Hepatocyte (in vitro differentiated cells): ENCODE data around the gene MYO3A. TPM values are rescaled to one million over a fixed set of nuclear protein-coding genes. Genes with fewer than 3 reads are reported as not detected.

Source experiments
- DNase-seq: peaks from one replicate; pipeline ENCODE4 v3.0.0-alpha.2; 2016; ENCODE audit warnings: low spot score
- H2AFZ ChIP-seq: fragments of 200-600 bp; sonication (generic); 2 replicates; pipeline ENCODE4 v1.6.0; 2016; ENCODE audit warnings: antibody characterized with exemption, mild to moderate bottlenecking
- H3K27ac ChIP-seq: fragments of 200-600 bp; sonication (generic); 2 replicates; pipeline ENCODE4 v1.5.1; 2016; ENCODE audit warnings: mild to moderate bottlenecking
- H3K27me3 ChIP-seq: fragments of 200-600 bp; sonication (generic); 2 replicates; pipeline ENCODE4 v1.6.1; 2016
- H3K36me3 ChIP-seq: fragments of 200-600 bp; sonication (generic); replicated peaks from 2 replicates; pipeline ENCODE4 v1.5.1; 2016; ENCODE audit warnings: low read depth; ENCODE audit not compliant: insufficient read depth
- H3K4me1 ChIP-seq: fragments of 200-600 bp; sonication (generic); 2 replicates; pipeline ENCODE4 v1.5.1; 2016; ENCODE audit warnings: mild to moderate bottlenecking, moderate library complexity; ENCODE audit not compliant: insufficient read depth
- H3K4me2 ChIP-seq: fragments of 200-600 bp; sonication (generic); 2 replicates; pipeline ENCODE4 v1.6.0; 2016
- H3K4me3 ChIP-seq: fragments of 200-600 bp; sonication (generic); 2 replicates; pipeline ENCODE4 v1.5.1; 2016; ENCODE audit warnings: mild to moderate bottlenecking
- H3K79me2 ChIP-seq: fragments of 200-600 bp; sonication (generic); 2 replicates; pipeline ENCODE4 v1.6.0; 2017; ENCODE audit warnings: mild to moderate bottlenecking
- H3K9me2 ChIP-seq: fragments of 200-600 bp; sonication (generic); replicated peaks from 2 replicates; pipeline ENCODE4 v1.6.0; 2017; ENCODE audit warnings: mild to moderate bottlenecking; ENCODE audit not compliant: insufficient read depth
- H3K9me3 ChIP-seq: fragments of 200-600 bp; sonication (generic); 2 replicates; pipeline ENCODE4 v1.5.1; 2016; ENCODE audit warnings: low read depth, mild to moderate bottlenecking
- H4K20me1 ChIP-seq: fragments of 200-600 bp; sonication (generic); 2 replicates; pipeline ENCODE4 v1.6.0; 2016; ENCODE audit warnings: mild to moderate bottlenecking; ENCODE audit not compliant: insufficient read depth, poor library complexity, severe bottlenecking
- EZH2 ChIP-seq: fragments of 200-600 bp; sonication (generic); IDR thresholded peaks from 2 replicates; pipeline ENCODE4 v1.6.1; 2016; ENCODE audit warnings: antibody characterized with exemption, mild to moderate bottlenecking, borderline replicate concordance
- EZH2phosphoT487 ChIP-seq: fragments of 200-600 bp; sonication (generic); IDR thresholded peaks from one replicate; pipeline ENCODE4 v1.6.1; 2018; ENCODE audit warnings: antibody characterized with exemption, mild to moderate bottlenecking, low read depth, moderate library complexity; ENCODE audit not compliant: unreplicated experiment, severe bottlenecking
- WGBS: methylation state at CpG from one replicate; pipeline ENCODE4 v1.1.6; 2016; ENCODE audit warnings: low lambda C conversion rate; ENCODE audit errors: missing lambda C conversion rate; 5-methylcytosine and 5-hydroxymethylcytosine counted together
- polyA plus RNA-seq: library from polyadenylated mRNA; unstranded; fragments of >200 nt; fragmentation: Nextera tagmentation; extraction: Ambion mirVana; gene quantifications from 2 replicates; pipeline ENCODE4 v1.2.1, GENCODE V29; 2016
- total RNA-seq: library from RNA; depleted of rRNA; stranded (reverse); fragments of >200 nt; gene quantifications from 2 replicates; pipeline ENCODE4 v1.2.3, GENCODE V29; 2014
- TF ChIP-seq, protein P1 (sequence below): fragments of 200-600 bp; sonication (generic); IDR thresholded peaks from 2 replicates; pipeline ENCODE4 v1.5.1; 2016; ENCODE audit warnings: antibody characterized with exemption, mild to moderate bottlenecking; ENCODE audit not compliant: poor library complexity

MYO3A gene
- total and polyA plus RNA-seq, 2 experiments from 2014 or later: 0.93 to 1.1 TPM

DNA sequence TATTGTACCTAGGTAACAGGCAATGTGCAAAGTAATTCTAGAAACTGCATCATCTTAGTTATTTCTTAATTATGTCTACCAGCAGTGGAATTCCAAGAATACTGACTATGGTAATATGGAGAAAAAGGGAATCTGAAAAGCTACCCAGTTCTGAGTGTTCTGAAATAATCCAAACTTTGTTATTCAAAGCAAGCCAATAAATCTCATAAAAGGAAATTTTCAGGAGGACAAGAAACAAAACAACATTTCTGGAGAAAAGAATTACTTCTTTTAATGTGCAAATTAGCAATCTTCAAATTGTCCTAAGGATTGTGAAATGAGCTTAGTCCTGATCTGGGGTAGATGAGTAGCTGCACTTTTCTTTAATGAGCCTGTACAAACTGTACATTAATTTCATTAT is 88.8 kb downstream of the MYO3A start:
- Histone ChIP-seq H2AFZ (no peak overlapping the region), H3K4me3 (no peak overlapping the region), H4K20me1 (no peaks in the 10 kb centered on the region), H3K4me1 (no peaks in the 10 kb centered on the region), H3K4me2 (no peak overlapping the region), H3K27me3 (no peaks in the 10 kb centered on the region), H3K36me3 (no peaks in the 10 kb centered on the region), H3K27ac (no peak overlapping the region), H3K9me3 (no peaks in the 10 kb centered on the region), H3K9me2 (no peaks in the 10 kb centered on the region), H3K79me2 (no peaks in the 10 kb centered on the region)
- DNase-seq: no peak
- TF ChIP-seq EZH2phosphoT487: no peak
- TF ChIP-seq EZH2: no peak
- TF ChIP-seq, protein P1, sequence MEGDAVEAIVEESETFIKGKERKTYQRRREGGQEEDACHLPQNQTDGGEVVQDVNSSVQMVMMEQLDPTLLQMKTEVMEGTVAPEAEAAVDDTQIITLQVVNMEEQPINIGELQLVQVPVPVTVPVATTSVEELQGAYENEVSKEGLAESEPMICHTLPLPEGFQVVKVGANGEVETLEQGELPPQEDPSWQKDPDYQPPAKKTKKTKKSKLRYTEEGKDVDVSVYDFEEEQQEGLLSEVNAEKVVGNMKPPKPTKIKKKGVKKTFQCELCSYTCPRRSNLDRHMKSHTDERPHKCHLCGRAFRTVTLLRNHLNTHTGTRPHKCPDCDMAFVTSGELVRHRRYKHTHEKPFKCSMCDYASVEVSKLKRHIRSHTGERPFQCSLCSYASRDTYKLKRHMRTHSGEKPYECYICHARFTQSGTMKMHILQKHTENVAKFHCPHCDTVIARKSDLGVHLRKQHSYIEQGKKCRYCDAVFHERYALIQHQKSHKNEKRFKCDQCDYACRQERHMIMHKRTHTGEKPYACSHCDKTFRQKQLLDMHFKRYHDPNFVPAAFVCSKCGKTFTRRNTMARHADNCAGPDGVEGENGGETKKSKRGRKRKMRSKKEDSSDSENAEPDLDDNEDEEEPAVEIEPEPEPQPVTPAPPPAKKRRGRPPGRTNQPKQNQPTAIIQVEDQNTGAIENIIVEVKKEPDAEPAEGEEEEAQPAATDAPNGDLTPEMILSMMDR: no peak

DNA sequence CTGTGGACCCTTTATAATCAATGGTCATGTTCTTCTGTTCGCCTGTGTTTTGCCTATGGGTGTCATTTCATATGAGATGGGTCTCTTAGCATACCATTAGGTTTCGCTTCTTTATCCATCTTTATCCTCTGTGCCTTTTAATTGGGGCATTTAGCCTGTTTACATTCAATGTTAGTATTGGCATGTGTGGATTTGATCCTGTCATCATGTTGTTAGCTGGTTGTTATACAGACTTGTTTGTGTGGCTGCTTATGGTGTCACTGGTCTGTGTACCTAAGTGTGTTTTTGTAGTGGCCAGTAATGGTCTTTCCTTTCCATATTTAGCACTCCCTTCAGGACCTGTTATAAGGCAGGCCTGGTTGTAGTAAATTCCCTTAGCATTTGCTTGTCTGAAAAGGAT is 90.3 kb downstream of the MYO3A start:
- 76% methylated on average over 2 of the region's 2 CpGs for WGBS
- DNase-seq: no peak
- no peaks in the 10 kb centered on the region for H3K36me3 ChIP-seq
- H3K4me3 ChIP-seq: no peak overlapping the region
- no peaks in the 10 kb centered on the region for H3K27me3 ChIP-seq
- no peaks in the 10 kb centered on the region for H3K4me1 ChIP-seq
- H3K9me2 ChIP-seq: no peaks in the 10 kb centered on the region
- no peak overlapping the region for H2AFZ ChIP-seq
- no peaks in the 10 kb centered on the region for H3K9me3 ChIP-seq
- H3K79me2 ChIP-seq: no peaks in the 10 kb centered on the region
- H3K4me2 ChIP-seq: no peak overlapping the region
- TF ChIP-seq EZH2phosphoT487 (no peak), EZH2 (no peak)
- TF ChIP-seq, protein P1: no peak
- H3K27ac ChIP-seq: no peak overlapping the region
- no peaks in the 10 kb centered on the region for H4K20me1 ChIP-seq

DNA sequence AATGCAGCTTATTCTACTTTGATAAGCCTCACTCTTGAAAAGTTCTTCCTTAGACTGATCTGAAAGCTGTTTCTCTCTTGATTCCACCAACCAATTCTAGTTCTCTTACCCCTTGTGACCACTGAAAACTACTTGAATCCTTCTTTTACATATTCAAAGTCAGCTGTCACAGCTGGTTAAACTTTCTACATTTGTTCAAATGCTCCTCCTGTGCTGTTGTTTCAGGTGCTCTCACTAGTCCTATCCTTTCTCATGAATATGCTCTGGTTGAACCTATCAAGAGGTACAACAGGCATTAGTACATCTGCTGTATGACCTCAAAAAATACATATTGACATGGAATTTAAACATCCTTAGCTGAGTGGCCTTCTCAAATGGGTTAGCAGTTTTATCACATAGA is 91.5 kb downstream of the MYO3A start:
- Histone ChIP-seq H3K9me3 (no peaks in the 10 kb centered on the region), H3K4me1 (no peaks in the 10 kb centered on the region), H4K20me1 (no peaks in the 10 kb centered on the region), H3K4me2 (no peak overlapping the region), H2AFZ (no peak overlapping the region), H3K4me3 (no peak overlapping the region), H3K9me2 (no peaks in the 10 kb centered on the region), H3K27me3 (no peaks in the 10 kb centered on the region), H3K79me2 (no peaks in the 10 kb centered on the region), H3K36me3 (no peaks in the 10 kb centered on the region), H3K27ac (no peak overlapping the region)
- DNase-seq: no peak
- no peak for TF ChIP-seq EZH2phosphoT487
- no peak for TF ChIP-seq EZH2
- TF ChIP-seq, protein P1: no peak

DNA sequence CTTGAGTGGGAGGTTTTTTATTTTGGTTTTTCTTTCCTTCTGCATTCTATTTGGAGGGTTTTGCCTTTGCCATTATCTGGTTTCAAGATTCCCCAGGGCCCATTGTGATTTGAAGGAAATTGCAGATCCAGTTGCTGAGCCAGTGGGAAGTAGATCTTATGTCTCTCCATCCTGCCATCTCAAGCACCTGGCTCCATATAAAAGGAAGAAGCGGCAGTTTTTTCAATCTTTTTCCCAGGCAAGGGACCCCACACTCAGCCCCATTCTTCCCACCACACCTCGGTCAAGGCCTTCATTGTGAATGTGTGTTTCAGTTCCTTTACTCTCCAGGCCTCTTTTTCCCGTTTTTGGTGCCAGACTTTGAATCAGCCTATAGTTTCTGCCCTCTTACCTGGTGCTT is 95.8 kb downstream of the MYO3A start:
- no peaks in the 10 kb centered on the region for H3K79me2 ChIP-seq
- H3K9me3 ChIP-seq: no peaks in the 10 kb centered on the region
- WGBS: 91% methylated on average over 3 of the region's 3 CpGs
- H3K27me3 ChIP-seq: no peaks in the 10 kb centered on the region
- H3K4me2 ChIP-seq: no peak overlapping the region
- no peak overlapping the region for H2AFZ ChIP-seq
- TF ChIP-seq, protein P1: no peak
- no peak for TF ChIP-seq EZH2phosphoT487
- TF ChIP-seq EZH2: no peak
- H3K4me3 ChIP-seq: no peak overlapping the region
- no peak overlapping the region for H3K27ac ChIP-seq
- no peaks in the 10 kb centered on the region for H3K4me1 ChIP-seq
- H4K20me1 ChIP-seq: no peaks in the 10 kb centered on the region
- H3K36me3 ChIP-seq: no peaks in the 10 kb centered on the region
- no peaks in the 10 kb centered on the region for H3K9me2 ChIP-seq
- DNase-seq: no peak
